HuH-7 (cell line): ENCODE data around the gene KICS2.

ENCODE experiments used
- DNase-seq: peaks from one replicate; pipeline ENCODE4 v3.0.0; 2011; ENCODE audit warnings: low spot score

KICS2 gene

GRCh38 chr12:64173456-64173855, 48.6 kb downstream of the KICS2 start:
- peak; percentile 38 for DNase-seq
